Stimulated activated CD8-positive, alpha-beta memory T cell treated with anti-CD3 and anti-CD28 coated beads, Interleukin-4, amount 100 ng/mL, for 4 hours (primary cell): Measurements from ENCODE around the gene EPHA6.
"Not testable (repeated sequence)": the region's sequence is repeated elsewhere in the genome, so short reads cannot be mapped to it uniquely, and the experiment has no call there.

Experiments used
- DNase-seq, 2 donors: peaks; one replicate each; pipeline ENCODE4 v3.0.0-alpha.2; 2020; ENCODE audit warnings: low read depth in 2 of 2, low spot score in 1 of 2

The EPHA6 gene

GRCh38 chr3:97265237-97266005, 451.0 kb downstream of the EPHA6 start:
- no peak for DNase-seq

GRCh38 chr3:97269202-97269601, 454.8 kb downstream of the EPHA6 start:
- DNase-seq: no peak

DNA sequence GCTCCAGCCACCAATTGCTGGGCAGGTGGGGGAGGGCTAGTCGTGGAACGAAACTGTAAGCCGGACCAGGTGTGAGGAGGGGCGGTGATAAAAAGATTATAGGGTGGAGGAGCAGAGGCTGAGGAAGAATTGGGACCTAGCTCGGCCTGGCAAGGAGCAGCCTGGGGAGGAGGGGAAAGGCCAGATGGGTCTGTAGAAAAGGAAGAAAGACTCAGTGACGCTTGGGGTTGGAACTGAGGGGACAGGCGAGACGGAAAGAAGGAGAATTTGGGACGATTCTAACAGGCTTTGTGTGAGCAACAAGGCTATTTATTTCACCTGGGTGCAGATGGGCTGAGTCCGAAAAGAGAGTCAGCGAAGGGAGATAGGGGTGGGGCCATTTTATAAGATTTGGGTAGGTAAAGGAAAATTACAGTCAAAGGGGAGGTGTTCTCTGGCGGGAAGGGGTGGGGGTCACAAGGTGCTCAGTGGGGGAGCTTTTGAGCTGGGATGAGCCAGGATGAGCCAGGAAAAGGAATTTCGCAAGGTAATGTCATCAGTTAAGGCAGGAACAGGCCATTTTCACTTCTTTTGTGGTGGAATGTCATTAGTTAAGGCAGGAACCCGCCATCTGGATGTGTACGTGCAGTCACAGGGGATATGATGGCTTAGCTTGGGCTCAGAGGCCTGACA, 462.6 kb downstream of the EPHA6 start:
- not testable (repeated sequence) for DNase-seq

GRCh38 chr3:97277708-97278107, 463.3 kb downstream of the EPHA6 start:
- DNase-seq: no peak

GRCh38 chr3:97278506-97278905, 464.1 kb downstream of the EPHA6 start:
- no peak for DNase-seq

- no peak for DNase-seq
These were observed 477.5 kb downstream of the EPHA6 start for GRCh38 chr3:97291901-97292300.

DNA sequence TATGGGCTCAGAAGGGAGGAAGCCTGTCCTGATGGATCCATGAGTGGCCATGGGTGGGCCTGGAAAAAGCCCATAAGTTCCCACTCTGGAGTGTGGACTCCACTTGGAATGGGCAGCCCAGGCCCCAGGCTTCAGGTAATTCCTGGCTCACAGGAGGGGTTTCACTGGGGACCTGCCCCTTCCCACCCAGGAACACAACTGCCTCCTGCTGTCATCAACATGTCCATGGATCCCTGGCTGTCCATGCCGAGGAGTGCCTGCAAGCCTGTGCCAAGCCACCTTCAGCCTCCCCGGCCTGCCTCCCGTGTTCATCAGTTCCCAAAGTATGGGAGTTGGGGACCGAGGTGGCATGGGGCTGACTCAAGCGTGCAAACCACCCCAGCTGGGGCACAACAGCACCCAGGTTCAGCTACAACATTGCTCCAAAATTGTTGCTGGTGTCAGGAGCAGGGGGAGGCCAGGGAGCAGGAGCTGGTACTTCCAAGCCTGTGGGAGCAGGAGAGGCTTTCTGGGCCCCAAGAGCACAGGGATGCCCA, 479.3 kb downstream of the EPHA6 start:
- no peak for DNase-seq

GRCh38 chr3:97297032-97297431, 482.6 kb downstream of the EPHA6 start:
- DNase-seq: no peak

DNA sequence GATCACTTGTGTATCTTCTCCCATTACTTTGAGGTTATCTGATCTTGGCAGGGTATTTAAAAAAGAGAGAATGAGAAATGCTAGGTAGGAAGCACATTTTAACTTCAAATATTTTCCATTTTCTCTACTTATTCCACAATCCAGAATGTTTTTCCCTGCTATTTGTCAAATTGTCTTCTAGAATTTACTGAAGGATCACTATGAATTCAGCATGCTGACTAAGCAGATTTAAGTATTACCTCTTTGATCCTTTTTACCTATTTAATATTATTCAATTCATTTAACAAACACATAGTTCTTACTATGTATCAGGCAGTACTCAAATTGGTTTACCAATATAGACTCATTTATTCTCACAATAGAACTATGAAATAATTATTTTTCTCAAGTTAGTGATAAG, 486.7 kb downstream of the EPHA6 start:
- DNase-seq: no peak

DNA sequence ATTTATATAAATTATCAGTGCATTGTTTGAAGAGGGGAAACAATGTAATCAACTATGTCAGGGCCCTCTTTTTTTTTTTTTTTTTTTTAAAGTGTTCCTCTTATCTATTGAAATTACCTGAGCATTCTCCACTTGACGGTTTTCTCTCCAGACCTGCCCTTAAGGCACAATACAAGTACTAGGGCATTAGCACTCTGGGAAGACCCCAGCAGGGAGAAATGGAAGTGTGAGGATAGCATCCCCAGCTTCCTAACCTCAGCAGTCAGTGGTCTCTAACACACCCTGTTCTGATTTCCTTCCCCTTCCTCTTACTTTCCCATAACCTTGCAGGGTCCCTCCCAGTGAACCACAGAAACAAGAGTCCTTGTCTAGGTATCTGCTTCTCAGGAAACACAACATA, 491.8 kb downstream of the EPHA6 start:
- DNase-seq: no peak

DNA sequence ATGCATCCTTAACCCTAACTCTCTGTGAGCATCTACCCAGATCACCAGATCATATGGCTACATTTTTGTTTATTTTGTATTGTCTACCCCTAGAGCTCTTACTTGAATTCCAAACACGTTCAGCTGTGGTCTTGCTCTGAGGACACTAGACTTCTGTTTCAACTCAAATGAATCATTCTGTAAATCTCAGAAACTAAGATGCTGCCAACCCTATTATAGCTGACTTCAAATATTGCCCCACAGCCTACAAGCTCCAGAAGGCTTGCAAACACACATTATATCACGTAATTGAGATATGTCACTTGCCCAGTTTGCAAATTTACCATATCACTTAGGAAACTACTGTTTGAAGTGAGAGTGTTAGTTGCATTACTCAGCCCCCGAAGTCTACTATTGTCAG, 524.0 kb downstream of the EPHA6 start:
- no peak for DNase-seq

GRCh38 chr3:97340940-97341339, 526.5 kb downstream of the EPHA6 start:
- no peak for DNase-seq

GRCh38 chr3:97347780-97348179, 533.4 kb downstream of the EPHA6 start:
- no peak for DNase-seq

- no peak for DNase-seq
These were observed 536.6 kb downstream of the EPHA6 start for GRCh38 chr3:97350971-97351370.

GRCh38 chr3:97353176-97353575, 538.8 kb downstream of the EPHA6 start:
- DNase-seq: no peak

DNA sequence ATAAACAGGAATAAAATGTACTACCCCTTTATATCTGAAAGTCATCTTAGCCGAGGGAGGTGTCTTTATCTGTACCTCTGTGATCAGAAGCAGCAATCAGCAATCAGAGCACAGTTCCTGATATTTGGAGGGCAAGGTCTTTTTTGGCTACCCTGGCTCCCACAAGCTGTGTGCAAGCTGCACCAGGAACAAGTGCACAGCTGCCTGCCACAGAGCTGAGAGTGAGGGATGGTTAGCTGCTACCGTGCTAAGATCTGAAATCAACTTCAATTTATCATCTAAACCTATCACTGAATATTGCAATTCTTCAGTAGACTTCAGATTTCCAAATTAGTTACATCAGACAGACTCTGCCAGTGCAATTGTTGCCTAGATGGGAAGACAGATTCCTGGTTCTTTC, 545.6 kb downstream of the EPHA6 start:
- DNase-seq: no peak

DNA sequence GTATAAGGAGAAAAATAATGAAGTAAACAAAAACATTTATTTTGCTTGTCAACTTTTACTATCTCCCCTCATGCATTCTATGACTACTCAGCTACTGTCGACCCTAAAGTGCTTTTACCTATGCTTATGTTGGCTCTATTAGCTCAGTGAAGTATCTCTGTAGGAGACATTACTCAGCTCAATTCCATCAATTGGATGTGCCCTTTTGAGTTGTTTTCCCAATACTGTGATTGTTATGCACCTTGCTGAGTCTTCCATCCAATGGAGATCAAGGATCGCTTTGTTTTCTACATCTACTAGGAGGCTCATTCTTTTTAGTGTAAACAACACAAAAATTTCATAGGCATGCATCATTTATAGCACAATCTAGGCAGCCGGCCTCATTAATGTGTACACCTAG, 546.4 kb downstream of the EPHA6 start:
- no peak for DNase-seq

DNA sequence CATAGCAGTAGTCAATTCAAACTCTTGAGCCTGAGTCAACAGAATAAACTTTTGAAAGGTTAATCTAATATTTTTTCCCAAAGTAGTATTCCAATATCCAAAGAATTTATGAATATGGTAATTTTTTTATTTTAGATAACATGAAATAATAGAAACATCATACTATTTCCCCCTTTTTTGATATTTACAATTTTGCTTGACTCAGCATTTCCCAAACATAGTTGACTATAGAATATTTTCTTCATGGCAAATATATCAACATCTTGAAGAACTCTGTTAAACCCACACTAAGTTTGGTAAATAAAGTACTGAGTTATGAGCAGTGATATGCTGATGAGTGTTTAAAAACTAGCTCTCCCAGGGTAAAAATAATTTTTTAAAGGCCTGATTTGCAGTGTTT, 570.2 kb downstream of the EPHA6 start:
- DNase-seq: no peak

GRCh38 chr3:97388774-97389173, 574.4 kb downstream of the EPHA6 start:
- DNase-seq: no peak

DNA sequence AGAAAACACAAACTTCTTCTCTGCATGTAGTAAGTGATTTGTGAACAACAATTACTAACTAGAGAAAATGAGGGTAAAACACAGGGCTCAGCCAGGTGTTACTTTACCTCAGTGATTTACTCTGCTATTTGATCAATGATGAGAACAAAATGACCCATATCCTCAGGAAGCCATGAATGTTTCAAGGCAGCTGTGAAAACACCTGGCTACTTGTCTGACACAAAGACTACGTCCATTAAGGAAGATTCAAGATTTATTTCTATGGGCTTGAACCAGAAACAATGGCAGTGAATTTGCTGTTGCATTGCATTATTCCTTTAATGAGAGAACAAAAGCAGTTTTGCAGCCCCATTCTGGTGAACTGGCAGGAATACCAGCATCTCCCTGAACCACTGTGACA, 575.5 kb downstream of the EPHA6 start:
- DNase-seq: no peak

DNA sequence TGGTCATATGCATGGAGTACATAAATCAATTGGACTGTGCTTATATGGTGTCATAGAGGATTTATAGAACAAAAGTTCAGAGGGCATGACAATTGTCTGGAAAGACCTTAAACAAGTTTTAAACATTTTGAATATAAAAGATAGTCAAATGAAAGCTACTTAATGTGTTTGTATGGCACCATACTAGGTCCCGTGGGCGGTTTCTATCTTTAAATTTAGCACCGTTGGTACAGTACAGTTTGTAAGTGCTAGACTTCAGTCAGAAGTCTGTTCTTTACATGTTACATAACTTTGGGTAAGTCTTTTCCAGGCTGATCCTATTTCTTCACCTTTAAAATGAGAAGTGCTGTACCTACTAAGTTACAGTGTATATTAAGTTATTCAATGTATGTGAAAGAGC, 576.8 kb downstream of the EPHA6 start:
- DNase-seq: no peak

GRCh38 chr3:97409612-97410011, 595.2 kb downstream of the EPHA6 start:
- DNase-seq: no peak

DNA sequence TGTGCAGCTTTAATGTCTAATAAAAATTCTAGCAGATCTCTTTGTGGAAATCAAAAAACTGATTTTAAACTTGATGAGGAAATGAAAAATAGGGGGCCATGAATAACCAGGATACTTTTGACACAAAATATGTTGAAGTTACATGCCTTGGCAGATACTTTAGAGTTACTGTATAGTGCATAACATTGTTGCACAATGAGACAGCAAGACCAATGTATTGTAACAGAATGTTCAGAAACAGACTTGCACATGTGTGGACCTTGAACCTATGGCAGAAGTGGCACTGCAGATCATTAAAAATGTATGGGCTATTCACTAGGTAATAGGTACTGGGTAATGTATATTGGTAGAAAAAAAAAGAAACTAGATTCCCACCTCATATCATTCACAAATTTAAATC, 607.2 kb downstream of the EPHA6 start:
- DNase-seq: no peak
